Measurements from ENCODE around the gene TRAF3IP3. TPM values are rescaled to one million over a fixed set of nuclear protein-coding genes. Genes with fewer than 3 reads are reported as not detected.
"Not testable (repeated sequence)": the region's sequence is repeated elsewhere in the genome, so short reads cannot be mapped to it uniquely, and the experiment has no call there.

Gene TRAF3IP3
- total RNA-seq, 1 donor from 2014 or later, result not detected

DNA sequence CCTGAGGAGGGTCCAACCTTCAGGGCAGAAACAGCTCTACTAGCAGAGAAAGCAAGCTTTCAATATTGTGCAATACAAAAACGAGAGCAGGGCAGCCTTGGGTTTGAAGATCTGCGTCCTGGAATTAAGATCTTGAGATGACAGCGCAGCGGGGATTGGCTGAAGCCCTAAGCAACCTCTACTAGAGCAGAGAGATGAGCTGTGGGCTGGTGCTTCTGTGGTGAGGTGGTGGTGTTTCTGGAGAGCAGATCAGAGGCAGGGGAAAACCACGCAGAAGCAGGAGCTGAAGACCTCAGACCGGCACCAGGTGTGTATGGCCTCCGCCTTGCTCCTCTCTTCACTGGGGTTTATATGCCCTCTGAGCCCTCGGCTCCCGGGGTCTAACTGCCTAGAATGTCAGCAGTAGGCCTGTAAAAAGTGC is 12.5 kb downstream of the TRAF3IP3 start:
- no peak for DNase-seq

DNA sequence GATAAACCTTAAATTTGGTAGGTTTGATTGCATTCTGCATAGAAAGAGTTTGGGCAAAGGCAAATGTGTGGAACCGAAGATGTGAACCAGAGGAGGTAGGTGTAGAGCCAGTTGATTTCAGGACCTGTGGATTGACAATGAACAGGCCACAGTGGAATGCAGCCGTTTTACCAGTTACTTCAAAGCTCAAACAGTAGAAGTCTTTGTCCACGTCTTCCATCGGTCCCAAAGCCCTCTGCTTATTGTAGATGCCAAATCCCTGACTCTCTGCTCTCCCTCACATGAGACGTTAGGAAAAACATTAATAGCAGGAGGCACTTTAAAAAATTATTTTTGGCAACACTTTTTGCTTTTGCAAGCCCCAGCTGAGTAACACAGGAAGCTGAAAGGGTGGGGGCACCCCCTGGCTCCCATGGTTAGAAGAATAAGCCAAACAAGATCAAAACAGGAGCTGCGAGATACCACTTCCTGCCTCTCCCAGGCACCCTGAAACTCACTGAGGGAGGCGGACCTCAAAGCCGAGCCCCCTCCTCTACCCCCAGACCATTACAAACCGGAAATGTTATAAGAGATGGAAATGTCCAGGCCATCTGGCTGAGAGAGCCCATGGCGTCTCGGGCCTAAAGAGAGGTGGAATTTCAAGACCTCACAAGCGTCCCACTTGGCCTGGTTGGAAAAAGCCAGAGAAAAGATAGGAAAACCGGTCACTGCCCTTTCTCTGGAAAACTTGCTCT is 13.5 kb downstream of the TRAF3IP3 start:
- DNase-seq, result peak; percentile 85

DNA sequence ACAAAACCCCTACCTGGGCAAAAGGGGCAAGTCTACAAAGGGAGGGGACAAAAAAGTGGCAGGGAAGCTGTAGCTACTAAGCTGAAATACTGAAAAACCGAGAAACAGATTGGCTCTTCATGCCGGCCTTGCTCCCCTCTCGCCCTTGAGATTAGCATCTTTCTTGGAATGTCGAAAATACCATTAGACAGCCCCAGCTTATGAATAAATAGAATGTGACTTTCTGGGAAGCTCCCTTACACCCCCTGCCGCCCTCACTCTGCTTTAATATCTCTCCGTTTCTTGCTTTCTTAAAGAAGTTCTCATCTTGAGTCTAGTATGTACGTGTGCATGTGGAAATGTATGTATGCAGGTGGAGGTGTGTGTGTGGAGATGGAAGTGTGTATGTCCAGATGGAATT is 14.1 kb downstream of the TRAF3IP3 start:
- peak; percentile 17 for DNase-seq

GRCh38 chr1:209770636-209771415 is 15.0 kb downstream of the TRAF3IP3 start:
- DNase-seq, result no peak

DNA sequence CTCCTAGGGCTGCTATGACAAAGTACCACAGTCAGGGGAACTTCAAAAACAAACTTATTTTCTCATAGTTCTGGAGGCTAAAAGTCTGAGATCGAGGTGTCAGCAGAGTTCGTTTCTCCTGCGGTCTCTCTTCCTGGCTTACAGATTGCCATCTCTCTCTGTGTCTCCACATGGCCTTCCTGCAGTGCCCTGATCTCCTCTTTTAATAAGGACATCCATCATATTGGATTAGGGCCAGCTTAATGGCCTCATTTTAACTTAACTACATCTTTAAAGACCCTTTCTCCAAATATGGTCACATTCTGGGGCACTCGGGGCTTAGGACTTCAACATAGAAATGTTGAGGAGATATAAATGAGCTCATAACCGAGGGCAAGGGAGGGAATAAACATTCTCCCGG is 16.3 kb downstream of the TRAF3IP3 start:
- no peak for DNase-seq

GRCh38 chr1:209774592-209774991 is 18.7 kb downstream of the TRAF3IP3 start:
- DNase-seq, result no peak

- no peak for DNase-seq
These were observed 19.8 kb downstream of the TRAF3IP3 start for GRCh38 chr1:209775678-209776077.

GRCh38 chr1:209777587-209777986 is 21.7 kb downstream of the TRAF3IP3 start:
- no peak for DNase-seq

DNA sequence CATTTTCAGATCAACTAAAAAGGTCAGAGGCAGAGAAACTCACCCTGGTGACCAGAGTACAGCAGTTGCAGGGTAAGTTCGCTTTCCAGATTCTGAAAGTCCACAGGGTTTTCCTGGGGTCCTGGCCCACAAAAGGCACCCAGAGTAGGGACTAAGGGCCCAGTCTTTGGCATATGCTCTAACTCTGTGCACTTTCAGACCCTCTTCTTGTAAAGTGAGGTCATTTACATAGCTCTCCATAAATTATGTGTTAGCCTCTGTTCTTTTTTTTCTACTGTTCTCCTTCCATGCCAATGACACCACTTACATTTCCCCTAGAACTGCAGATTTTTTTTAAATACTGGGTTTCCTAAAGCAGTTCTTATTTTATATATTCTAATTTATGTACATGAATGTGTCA is 22.2 kb downstream of the TRAF3IP3 start:
- no peak for DNase-seq

GRCh38 chr1:209780268-209780667 is 24.4 kb downstream of the TRAF3IP3 start:
- no peak for DNase-seq

GRCh38 chr1:209783386-209783785 is 27.5 kb downstream of the TRAF3IP3 start:
- no peak for DNase-seq

DNA sequence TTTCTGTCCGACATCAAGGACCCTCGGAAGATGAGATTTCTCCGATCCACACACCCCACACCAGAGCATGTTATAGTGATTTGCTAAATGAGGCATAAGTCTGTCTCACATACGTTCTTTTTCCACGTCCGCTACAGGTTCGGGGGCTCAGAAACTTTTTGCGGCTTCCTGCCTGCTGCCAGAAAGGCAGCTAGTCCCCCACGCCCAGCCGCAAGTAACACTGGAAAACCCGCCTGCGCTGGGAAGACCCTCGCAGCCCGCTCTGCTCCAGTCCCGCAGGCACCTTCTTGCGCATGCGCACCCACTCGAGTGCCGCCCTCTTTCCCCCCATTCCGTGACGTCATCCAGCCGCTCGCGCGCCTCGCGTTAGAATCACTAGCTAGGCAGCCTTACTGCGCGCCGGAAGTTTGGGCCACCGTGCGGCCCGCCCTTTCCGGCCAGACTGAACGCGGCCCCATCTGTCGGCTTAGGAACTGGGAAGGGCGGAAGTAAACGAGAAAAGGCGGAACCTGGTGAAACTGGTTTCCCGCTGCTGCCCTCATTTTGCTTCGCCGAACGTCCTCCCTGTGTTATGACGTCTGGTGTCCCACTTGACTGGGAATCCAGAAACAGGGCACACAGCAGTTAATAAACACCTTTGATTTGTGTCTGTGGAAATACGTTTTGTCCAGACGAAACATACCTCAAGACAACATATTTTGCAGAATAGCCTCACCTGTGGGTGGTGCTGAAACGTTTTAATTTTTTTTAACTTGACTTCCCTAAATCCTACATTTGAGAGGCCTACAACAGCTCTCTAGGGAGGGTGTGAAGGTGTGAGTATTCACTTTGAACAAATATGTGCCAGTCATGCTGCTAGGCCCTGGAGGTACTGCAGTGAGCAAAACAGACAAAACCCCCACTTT is 28.7 kb downstream of the TRAF3IP3 start, which contains the start of gene C1orf74:
TSS of gene C1orf74 (minus strand) at position 295 of the 905 bp plus-strand sequence. CDS start 925 bp downstream, outside the sequence.
- DNase-seq, result peak; percentile 98

DNA sequence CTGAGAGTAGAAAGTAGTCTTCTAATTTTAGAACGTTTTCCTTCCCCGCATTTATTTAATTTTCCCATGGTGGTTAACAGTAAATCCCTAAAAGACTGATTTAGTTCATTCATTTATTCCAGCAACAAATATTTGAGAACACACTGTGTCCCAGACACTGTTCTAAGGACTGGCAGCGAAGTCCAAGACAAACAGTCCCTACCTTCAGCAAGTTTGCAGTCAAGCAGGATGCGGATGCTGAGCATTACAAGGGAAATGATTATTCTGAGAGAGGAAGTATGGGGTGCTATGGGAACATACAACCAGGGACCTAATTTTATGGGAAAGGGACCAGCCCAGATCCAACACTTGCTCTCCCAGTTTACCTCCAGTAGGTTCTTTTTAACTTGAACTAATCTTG is 29.7 kb downstream of the TRAF3IP3 start:
- no peak for DNase-seq

DNA sequence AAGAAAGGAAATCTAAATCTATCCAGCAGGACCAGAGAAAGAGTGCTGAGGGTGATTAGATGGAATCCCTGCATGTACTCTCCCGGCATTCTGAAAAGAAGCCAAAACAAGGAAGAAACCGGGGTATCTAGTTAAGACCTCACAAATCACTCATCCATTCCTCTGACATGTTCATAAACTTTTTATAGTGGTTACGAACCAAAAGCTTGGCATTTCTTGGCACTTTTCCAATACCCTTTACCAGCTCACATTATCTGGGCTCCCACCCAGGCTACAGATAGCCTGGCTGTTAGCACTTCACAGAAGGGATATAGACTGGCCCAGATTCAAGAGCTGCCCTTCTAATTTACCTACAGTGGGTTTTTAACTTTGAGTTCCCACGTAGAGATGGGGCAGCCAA is 30.3 kb downstream of the TRAF3IP3 start:
- DNase-seq, result no peak

- DNase-seq, result no peak
These were observed 31.7 kb downstream of the TRAF3IP3 start for GRCh38 chr1:209787551-209787950.

DNA sequence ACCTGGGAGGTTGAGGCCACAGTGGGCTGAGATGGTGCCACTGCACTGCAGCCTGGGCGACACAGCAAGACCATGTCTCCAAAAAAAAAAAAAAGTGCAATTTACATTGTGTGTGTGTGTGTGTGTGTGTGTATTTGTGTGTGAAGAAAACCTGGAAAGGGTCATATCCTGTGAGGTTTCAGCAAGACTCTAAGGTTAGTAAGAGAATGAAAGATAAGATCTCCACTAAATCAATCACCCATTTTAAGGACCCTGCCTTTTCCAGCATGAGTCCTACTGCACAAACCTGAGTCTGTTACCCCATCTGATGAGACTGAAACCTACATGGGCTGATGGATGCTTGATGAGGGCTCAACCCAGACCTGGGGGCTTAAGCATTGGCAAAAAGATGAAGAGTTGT is 33.4 kb downstream of the TRAF3IP3 start:
- DNase-seq, result no peak

GRCh38 chr1:209790286-209791193 is 34.7 kb downstream of the TRAF3IP3 start:
- no peak for DNase-seq

DNA sequence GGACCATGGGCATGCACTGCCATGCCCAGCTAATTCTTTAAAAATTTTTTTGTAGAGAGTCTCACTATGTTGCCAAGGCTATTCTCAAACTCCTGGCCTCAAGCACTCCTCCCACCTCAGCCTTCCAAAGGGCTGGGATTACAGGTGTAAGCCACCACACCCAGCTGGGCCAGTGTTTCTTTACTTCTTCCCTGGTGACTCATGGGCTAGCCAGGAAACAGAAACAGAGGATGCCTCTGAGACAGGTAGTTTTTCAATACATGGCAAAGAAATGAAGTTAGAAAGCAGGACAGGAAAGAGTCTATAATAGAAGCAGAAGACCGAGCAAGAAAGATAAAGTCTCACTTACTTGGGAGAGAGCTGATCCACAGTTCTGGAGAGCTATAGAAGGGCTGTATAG is 36.1 kb downstream of the TRAF3IP3 start:
- DNase-seq, result no peak

GRCh38 chr1:209793711-209794110 is 37.9 kb downstream of the TRAF3IP3 start:
- not testable (repeated sequence) for DNase-seq

GRCh38 chr1:209797978-209798639 is 42.3 kb downstream of the TRAF3IP3 start:
- no peak for DNase-seq

All from dermis blood vessel endothelial cell (primary cell).